GM18868 (cell line): ENCODE measurements around the gene MYH11.
"Not testable (repeated sequence)": the region's sequence is repeated elsewhere in the genome, so short reads cannot be mapped to it uniquely, and the experiment has no call there.

Experiments
- ATAC-seq: cut with Tn5 transposase; IDR thresholded peaks from one replicate; pipeline ENCODE4 v1.9.1; 2021; ENCODE audit warnings: mild to moderate bottlenecking, moderate library complexity; ENCODE audit not compliant: unreplicated experiment

Gene MYH11

GRCh38 chr16:15811481-15812400 is 45.1 kb downstream of the MYH11 start:
- ATAC-seq: no peak

DNA sequence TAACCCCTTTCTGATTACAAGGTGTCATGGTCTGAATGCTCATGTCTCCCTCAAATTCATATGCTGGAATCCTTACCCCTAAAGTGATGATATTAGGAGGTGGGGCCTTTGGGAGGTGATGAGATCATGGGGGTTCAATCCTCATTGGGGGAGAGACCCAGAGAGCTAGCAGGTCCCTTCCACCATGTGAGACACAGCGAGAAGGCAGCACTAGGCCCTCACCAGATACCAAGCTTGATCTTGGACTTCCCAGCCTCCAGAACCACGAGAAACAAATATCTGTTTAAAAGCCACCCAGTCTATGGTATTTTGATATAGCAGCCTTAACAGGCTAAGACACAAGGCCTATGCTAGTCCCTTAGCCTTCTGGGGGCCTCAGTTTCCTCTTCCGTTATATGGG is 45.9 kb downstream of the MYH11 start:
- no peak for ATAC-seq

- ATAC-seq: no peak
These were observed 46.4 kb downstream of the MYH11 start for GRCh38 chr16:15810411-15810810.

DNA sequence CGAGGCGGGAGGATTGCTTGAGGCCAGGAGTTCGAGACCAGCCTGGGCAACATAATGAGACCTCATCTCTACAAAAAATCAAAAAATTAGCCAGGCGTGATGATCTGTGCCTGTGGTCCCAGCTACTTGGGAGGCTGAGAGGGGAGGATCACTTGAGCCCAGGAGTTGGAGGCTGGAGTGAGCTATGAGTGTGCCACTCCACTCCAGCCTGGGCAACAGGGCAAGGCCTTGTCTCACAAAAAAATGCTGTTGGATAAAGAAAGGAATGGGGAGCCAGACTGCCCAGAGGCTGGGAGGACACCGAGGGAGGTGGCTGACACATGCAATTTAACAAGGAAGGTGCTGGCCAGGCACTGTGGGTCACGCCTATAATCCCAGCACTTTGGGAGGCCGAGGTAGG is 47.5 kb downstream of the MYH11 start:
- not testable (repeated sequence) for ATAC-seq

- ATAC-seq: no peak
These were observed 48.8 kb downstream of the MYH11 start for GRCh38 chr16:15808071-15808470.

DNA sequence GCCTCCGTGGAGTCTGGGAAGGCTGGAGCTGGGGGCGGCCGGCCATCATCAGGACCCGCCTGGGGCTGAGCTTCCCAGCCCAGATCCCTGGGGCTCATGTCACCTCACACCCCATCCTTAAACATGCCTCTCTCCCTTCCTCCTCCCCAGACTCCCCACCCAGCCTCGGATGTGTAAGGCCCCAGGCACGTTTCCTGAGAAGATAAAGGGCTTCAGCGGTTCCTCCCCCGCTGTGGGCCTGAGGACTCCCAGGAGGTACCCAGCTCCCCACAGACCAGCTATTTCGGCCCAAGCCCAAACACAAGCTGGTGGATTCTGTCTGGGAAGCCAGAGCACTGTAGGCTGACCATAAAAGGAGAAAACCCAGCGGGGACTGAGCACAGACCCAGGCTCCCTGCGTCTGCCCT is 49.2 kb downstream of the MYH11 start:
- ATAC-seq: no peak

DNA sequence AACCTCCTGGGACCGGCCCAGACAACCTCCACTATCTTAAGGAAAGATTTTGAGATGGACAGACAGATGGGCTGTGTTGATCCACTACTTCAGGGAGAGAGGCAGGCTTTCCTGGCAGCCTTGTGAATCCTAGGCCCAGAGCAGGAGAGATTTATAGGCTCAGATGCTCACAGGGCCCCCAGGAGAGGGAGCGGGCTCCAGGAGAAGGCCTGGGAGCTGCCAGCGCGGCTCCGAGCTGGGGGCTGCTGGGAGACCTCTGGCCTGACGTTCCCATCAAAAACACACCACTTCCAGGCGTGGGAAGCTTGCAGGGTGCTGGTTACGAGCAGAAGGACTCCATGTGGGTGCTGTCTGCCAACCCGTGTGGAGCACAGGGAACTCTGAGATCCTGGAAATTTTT is 53.2 kb downstream of the MYH11 start:
- no peak for ATAC-seq

GRCh38 chr16:15799851-15800495 is 56.9 kb downstream of the MYH11 start:
- no peak for ATAC-seq

GRCh38 chr16:15798671-15799070 is 58.2 kb downstream of the MYH11 start:
- no peak for ATAC-seq

DNA sequence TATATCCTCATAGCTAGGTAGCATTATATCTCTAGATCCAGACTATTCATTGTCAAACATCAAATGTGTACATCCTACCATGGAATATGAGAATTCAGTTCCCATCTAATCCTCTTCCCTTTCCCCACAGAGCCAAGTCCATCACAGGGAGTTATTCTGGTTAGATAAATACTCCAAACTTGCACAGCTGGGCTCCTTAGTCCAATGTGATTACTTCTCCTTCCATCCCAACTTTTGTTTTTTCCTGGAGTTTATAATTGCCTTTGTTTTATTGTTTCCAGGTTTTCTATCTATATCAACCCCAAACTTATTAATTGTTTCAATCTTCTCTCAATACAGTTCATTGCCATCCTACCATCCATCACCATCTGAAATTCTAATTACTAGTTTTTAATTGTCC is 59.9 kb downstream of the MYH11 start:
- ATAC-seq: no peak

DNA sequence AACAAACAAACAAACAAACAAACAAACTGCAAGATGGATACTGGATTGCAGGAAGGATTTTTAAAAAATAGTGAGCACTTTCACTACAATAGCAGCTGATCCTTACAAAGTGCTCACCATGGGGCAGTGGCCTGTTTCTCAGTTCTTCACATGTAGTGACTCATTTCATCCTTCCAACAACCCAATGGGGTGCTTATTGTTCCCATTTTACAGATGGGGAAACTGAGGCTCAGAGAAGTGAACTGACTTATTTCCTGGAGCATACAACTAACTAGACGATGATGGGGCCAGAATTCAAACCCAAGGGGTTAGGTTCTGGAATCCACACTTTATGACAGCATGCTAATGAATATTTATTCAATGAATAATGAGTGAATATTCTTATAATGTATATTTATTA is 61.2 kb downstream of the MYH11 start:
- ATAC-seq: no peak

GRCh38 chr16:15792563-15792971 is 64.3 kb downstream of the MYH11 start:
- no peak for ATAC-seq

DNA sequence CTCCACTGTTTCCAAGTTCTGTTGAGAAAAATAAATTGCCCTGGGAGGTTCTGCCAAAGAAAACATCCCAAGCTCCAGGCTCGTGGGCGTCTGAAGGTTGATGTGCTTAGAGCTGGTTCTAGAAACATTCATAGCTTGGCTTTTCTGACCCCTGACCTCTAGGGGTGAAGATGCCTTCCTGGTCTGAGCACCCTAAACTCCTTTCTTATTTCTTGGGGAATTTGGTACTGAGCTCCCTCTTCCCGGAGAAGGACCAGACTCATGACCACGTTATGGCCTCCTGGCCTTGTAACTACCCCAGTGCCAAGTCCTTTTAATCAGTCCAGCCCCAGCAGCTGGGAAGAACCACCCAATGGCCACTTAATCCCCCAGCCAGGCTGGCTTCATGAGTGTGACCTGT is 66.4 kb downstream of the MYH11 start:
- no peak for ATAC-seq

GRCh38 chr16:15789816-15790215 is 67.0 kb downstream of the MYH11 start:
- not testable (repeated sequence) for ATAC-seq

DNA sequence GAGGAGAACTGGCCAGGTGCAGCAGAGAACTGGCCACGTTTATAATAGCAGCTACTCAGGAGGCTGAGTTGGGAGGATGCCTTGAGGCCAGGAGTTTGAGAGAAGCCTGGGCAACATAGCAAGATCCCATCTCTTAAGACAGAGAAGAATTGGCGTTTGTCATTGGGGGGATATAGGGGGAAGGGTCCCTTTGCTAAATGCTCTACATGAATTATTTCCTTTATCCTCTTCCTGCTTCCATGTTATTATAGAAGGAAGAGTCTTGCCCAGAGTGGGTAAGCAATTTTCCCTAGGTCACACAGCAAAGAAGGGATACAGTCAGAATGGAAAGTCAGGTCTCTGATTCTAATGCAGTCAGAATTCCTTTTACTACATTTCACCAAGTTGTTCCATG is 68.0 kb downstream of the MYH11 start:
- no peak for ATAC-seq

- ATAC-seq: no peak
These were observed 70.3 kb downstream of the MYH11 start for GRCh38 chr16:15786501-15786900.

DNA sequence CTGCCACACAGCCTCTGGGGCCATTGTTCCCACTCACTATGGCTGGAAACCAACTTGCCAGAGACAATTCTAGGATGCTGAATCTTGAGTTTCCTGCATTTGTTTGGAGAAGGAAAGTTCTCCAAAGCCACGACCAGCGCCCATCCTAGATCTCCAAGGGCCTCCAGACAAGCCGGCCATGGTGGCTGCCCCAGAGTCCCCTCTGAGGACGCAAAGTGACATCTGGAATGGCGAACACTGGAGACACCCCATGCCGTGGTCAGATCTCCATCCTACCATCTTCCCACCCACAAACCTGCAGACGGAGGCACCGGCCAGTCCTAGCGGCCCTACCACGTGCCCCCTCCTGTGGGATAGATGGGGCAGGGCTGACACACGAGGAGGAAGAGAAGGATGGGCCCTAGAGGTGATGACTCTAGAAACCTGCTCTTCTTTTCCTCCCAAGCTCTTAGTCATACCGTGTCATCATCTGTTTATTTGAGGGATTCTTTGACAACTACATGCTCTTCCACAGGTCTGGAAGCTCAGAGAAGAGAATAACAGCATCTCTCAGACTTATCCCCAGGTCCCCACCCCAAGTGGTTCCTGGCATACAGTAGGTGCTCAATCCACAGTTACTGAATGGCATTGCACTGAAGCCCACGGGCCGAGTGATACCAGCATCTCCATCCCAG is 71.3 kb downstream of the MYH11 start:
- ATAC-seq: no peak

DNA sequence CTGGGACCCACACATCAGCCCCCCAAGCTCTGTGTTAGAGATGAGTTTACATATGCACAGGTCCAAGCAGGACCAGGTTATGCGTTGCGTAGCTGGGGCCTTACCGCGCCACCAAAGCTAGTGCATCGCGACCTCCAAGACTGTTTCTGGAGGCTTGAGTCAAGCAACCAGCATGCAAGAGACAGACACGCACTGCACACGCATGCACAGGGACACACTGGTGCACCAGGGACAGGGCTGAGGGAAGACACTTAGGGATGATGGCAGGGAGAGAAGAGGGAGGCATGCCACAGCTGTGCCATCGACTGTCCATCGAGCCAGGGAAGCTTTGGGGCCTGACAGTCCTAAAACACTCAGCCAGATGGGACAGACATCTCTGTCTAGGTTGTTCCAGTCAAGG is 72.8 kb downstream of the MYH11 start:
- no peak for ATAC-seq

- no peak for ATAC-seq
These were observed 74.1 kb downstream of the MYH11 start for GRCh38 chr16:15782573-15783365.

DNA sequence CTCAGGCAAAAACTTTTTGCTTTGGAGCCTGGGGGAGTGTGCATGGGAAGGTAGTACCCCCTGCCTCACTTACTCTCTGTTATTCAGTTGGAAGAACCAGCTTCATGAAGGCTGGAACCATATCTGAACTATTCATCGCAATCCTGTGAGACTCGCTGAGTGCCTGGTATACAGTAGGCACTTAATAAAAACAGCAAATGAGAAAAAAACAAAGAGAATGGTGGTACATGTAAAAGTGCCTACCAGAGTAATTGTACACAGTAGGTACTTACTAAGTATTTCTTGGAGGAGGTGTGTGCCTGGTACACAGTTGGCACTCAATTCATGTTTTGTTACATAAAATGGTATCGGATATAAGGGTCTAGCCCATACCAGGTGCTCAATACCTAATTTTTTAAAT is 75.2 kb downstream of the MYH11 start:
- no peak for ATAC-seq

GRCh38 chr16:15780805-15781204 is 76.0 kb downstream of the MYH11 start:
- no peak for ATAC-seq
